OCI-LY7 (cell line): ENCODE measurements around the gene SPG7.

Source experiments
- EZH2phosphoT487 ChIP-seq: fragments of 200-600 bp; sonication (generic); IDR thresholded peaks from 2 replicates; pipeline ENCODE4 v1.6.1; 2018; ENCODE audit warnings: low read depth, borderline replicate concordance, mild to moderate bottlenecking, mixed run types, antibody characterized with exemption, low read length, moderate library complexity, mixed read lengths
- TF ChIP-seq, protein P1 (sequence below): fragments of 200-600 bp; sonication (generic); conservative IDR thresholded peaks from 2 replicates; pipeline ENCODE4 v1.5.1; 2014; ENCODE audit warnings: mild to moderate bottlenecking, antibody characterized with exemption, low read length, moderate library complexity, mixed read lengths

DNA sequence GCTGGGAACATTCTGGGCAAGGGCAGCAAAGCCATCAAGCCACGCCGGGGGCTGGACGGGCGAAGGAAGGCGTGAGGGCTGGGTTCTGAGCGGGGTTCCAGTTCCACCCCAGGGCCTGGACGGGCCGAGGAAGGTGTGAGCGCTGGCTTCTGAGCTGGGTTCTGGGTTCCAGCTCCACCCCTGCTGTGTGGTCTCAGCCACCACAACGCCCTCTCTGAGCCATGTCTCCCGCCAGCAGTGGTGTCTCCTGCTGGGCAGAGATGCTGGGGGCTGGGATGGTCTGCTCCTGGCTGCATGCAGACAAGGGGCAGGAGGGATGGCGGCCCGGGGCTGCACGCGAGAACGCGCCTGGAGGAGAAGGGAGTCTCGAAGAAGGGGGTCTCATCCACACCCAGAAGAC, 63.4 kb downstream of the SPG7 start:
- TF ChIP-seq, protein P1, sequence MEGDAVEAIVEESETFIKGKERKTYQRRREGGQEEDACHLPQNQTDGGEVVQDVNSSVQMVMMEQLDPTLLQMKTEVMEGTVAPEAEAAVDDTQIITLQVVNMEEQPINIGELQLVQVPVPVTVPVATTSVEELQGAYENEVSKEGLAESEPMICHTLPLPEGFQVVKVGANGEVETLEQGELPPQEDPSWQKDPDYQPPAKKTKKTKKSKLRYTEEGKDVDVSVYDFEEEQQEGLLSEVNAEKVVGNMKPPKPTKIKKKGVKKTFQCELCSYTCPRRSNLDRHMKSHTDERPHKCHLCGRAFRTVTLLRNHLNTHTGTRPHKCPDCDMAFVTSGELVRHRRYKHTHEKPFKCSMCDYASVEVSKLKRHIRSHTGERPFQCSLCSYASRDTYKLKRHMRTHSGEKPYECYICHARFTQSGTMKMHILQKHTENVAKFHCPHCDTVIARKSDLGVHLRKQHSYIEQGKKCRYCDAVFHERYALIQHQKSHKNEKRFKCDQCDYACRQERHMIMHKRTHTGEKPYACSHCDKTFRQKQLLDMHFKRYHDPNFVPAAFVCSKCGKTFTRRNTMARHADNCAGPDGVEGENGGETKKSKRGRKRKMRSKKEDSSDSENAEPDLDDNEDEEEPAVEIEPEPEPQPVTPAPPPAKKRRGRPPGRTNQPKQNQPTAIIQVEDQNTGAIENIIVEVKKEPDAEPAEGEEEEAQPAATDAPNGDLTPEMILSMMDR, result no peak
- no peak for TF ChIP-seq EZH2phosphoT487
